HuH-7.5 (cell line): ENCODE measurements around the gene CLEC2D.
"Not testable (repeated sequence)": the region's sequence is repeated elsewhere in the genome, so short reads cannot be mapped to it uniquely, and the experiment has no call there.

Experiments used
- DNase-seq: peaks from one replicate; pipeline ENCODE4 v3.0.0; 2011; ENCODE audit warnings: low spot score

The CLEC2D gene, protein sequence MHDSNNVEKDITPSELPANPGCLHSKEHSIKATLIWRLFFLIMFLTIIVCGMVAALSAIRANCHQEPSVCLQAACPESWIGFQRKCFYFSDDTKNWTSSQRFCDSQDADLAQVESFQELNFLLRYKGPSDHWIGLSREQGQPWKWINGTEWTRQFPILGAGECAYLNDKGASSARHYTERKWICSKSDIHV

GRCh38 chr12:9669534-9669933, at the start of gene CLEC2D:
Gene CLEC2D, plus strand, starts transcription at chr12:9669713. Its CDS starts 22 bp downstream, at chr12:9669735.
- DNase-seq = no peak

DNA sequence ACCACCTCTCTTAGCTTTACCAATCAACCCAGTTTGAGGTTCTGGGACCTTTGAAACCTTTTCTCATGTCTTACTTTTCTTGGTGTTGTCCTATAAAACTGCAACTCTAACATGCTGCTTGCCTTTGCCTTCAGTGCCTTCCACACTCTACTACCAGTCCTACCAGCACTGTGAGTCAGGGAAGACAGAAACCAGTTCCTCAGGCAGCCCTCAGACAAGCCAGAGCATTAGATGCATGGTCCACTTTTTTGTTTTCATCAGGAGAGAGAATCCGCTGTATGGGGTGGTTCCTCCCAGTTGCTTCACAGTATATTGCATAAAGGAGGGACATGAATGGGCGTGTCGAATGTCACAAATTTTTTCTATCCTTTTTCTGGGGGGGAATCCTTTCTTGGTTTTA, 44.5 kb upstream of the CLEC2D start:
- DNase-seq = no peak

DNA sequence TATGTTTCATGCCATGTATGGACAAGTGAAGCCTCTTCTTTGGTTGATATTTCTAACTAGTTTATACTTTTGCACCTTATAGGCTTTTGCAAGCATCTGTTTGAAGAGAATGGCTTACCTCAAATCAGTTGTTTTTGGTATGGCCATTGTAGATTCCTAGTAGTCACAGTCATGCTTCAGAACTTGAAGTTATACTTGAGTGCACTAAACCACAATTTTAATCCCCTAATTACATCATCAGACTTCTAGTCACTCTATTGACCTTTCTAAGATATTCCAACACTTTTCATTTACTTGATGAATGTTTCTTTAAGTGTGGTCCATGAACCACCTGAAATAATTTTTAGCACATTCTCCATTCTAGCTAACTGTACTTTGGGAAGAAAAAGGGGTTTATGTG, 43.2 kb upstream of the CLEC2D start:
- DNase-seq = no peak

GRCh38 chr12:9626821-9627220, 42.7 kb upstream of the CLEC2D start:
- no peak for DNase-seq

- no peak for DNase-seq
Observed at GRCh38 chr12:9632766-9633165, 36.7 kb upstream of the CLEC2D start.

DNA sequence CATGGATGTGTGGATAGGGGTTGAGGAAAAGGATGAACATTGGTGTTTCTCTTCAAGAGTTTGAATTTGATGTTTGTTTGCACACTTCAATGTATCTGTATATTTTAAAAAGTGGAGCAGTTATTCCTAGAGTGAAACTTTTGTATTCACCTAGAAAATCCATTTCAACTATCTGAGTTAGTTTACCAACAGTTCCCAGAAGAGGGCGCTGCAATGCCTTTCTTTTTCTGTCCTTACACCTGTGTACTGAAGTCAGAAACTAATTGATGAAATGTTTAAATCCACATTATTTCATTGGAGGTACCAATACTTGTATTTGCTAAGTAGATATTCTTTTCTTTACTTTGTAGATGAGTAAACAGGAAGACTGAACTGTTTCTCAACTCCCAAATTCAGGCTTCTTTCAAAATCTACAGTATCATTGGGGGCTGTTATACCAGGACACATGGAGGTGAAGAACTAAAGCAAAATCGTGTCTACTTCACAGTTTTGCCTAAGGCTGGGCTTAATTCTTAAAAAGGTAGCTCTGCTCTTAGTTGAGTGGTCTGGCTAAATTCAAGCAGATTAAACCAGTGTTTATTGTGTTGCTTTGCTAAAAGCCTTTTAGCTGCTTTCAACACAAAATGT, 35.2 kb upstream of the CLEC2D start:
- peak; percentile 18 for DNase-seq

GRCh38 chr12:9634969-9635754, 34.4 kb upstream of the CLEC2D start:
- DNase-seq = no peak

DNA sequence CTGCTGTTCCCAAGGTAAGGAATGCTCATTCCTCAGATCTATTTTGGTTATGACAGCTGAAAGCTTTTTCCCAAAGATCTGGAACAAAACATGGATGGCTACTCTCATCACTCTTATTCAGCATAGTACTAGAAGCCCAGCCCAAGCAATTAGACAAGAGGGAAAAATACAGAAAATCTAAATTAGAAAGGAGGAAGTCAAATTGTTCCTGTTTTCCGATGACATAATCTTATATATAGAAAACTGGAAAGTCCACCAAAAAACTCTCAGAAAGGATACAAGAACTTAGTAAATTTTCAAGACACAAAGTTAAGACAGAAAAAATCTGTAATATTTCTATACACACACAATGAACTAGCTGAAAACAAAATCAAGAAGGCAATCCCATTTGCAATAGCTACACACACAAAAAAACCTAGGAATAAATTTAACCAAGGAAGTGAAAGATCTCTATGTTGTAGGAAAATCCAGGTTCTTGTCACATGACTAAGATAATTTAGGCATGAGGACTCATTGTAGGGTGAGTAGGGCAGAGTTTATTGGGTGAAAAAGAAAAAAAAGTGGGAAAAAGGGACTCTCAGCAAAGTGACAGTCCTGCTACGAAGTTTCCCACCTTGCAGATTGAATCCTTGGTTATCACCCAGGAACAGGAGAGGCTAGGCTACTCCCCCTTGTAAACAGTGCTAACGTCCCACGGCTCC, 33.2 kb upstream of the CLEC2D start:
- no peak for DNase-seq

- no peak for DNase-seq
Observed at GRCh38 chr12:9636851-9637206, 32.7 kb upstream of the CLEC2D start.

- DNase-seq = no peak
Observed at GRCh38 chr12:9640024-9640423, 29.5 kb upstream of the CLEC2D start.

GRCh38 chr12:9642606-9643265, 26.8 kb upstream of the CLEC2D start:
- DNase-seq = no peak

GRCh38 chr12:9643266-9643660, 26.2 kb upstream of the CLEC2D start:
- DNase-seq = no peak

- not testable (repeated sequence) for DNase-seq
Observed at GRCh38 chr12:9644985-9645551, 24.4 kb upstream of the CLEC2D start.

- peak; percentile 19 for DNase-seq
Observed at GRCh38 chr12:9646794-9647781, 22.4 kb upstream of the CLEC2D start.

DNA sequence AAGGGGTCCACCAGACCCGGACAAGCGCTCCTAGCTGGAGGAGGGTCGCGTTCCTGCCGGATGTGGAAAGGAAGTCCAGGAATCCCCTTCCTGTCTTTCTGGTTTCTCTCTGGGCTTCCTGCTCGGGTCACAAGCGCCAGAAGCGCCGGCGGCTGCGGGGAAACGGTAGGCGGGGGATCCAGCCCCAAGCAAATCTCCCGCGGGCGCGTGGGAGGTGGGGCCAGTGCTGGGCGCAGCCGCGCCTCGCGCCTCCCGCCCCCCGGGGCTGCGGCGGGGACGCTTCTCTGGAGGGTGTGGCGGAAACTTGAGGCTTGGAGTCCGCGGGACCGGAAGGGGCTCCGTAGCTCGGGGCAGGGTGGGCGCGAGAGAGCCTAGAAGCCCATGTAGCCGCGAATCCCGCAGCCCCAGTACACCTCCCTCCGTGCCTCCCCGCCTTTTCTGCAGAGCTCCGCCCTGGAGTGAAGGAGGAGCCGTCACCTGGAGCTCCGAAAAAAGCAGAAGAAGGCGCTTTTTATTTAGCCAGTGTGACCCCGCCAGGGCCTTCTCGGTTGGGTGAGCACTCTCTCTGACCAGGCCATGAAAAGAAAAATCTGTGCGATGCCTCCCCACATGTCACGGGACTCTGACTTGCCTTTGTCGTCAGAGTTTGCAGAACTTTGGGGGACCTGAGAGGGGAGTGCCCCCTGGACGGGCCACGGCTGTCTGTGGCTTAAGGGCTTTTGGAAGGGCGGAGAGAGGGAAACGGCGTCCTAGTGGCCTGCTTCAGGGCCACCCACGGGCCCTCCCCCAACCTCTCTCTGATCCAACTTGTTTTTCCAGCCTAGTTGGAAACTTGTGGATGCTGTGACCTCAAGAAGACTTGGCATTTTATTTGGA, 21.4 kb upstream of the CLEC2D start:
- peak; percentile 81 for DNase-seq

- peak; percentile 10 for DNase-seq
Observed at GRCh38 chr12:9648701-9649531, 20.6 kb upstream of the CLEC2D start.

GRCh38 chr12:9649532-9649940, 20.0 kb upstream of the CLEC2D start:
- no peak for DNase-seq

- no peak for DNase-seq
Observed at GRCh38 chr12:9650151-9650576, 19.3 kb upstream of the CLEC2D start.
